ENCODE results near the gene GUSB. TPM values are rescaled to one million over a fixed set of nuclear protein-coding genes. Genes with fewer than 3 reads are reported as not detected.
"Not testable (repeated sequence)": the region's sequence is repeated elsewhere in the genome, so short reads cannot be mapped to it uniquely, and the experiment has no call there.

The GUSB gene
- total and polyA plus RNA-seq, 12 donors: 19.2 to 65.4 (median 46.4) TPM

DNA sequence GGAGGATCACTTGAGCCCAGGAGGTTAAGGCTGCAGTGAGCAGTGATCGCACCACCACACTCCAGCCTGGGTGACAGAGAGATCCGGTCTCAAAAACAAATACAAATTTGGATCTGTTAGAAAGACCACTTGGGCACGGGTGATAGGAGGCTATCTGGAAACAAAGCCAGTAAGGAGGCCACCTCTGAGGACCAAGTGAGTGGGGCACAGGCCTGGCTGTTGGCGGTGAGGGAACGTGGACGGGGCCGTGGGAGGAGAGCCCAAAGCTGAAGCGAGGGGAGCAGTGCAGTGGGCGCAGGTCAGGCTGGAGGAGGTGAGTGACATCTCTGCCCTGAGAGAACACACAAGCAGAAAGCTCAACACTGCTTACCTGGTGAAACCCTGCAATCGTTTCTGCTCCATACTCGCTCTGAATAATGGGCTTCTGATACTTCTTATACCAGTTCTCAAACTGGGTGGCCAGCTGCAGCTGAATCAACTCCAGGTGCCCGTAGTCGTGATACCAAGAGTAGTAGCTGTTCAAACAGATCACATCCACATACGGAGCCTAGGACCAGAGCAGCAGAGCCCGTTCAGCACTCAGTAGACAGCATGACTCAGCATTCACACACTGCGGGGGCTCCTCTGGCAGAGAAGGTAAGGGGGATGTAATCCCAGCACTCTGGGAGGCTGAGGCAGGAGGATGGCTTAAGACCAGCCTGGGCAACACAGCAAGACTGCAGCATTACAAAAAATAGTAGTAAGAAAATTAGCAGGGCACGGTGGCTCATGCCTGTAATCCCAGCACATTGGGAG is 14.5 kb downstream of the GUSB start:
- H3K9me3 ChIP-seq (replicated peaks in 1 of 3): no peaks in the 10 kb centered on the region
- H3K27ac ChIP-seq: no peak overlapping the region
- intact Hi-C loops (cut with DNase I): no loop called here
- no peak for DNase-seq
- WGBS, 4 donors: 93 to 97% (median 96%) methylated on average over 15 to 17 of the region's 17 CpGs
- no peaks in the 10 kb centered on the region for H3K27me3 ChIP-seq
- peaks cover 0 to 94% of the 10 kb centered on the region in 2 donors for H3K36me3 ChIP-seq (replicated peaks in 1 of 2)
- TF ChIP-seq, protein P1, sequence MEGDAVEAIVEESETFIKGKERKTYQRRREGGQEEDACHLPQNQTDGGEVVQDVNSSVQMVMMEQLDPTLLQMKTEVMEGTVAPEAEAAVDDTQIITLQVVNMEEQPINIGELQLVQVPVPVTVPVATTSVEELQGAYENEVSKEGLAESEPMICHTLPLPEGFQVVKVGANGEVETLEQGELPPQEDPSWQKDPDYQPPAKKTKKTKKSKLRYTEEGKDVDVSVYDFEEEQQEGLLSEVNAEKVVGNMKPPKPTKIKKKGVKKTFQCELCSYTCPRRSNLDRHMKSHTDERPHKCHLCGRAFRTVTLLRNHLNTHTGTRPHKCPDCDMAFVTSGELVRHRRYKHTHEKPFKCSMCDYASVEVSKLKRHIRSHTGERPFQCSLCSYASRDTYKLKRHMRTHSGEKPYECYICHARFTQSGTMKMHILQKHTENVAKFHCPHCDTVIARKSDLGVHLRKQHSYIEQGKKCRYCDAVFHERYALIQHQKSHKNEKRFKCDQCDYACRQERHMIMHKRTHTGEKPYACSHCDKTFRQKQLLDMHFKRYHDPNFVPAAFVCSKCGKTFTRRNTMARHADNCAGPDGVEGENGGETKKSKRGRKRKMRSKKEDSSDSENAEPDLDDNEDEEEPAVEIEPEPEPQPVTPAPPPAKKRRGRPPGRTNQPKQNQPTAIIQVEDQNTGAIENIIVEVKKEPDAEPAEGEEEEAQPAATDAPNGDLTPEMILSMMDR (IDR thresholded peaks at IDR 0.05): no peak
- TF ChIP-seq POLR2A (IDR thresholded peaks at IDR 0.05): no peak
- H3K4me1 ChIP-seq (replicated peaks in 1 of 2): no peaks in the 10 kb centered on the region
- H3K4me3 ChIP-seq: no peak overlapping the region

DNA sequence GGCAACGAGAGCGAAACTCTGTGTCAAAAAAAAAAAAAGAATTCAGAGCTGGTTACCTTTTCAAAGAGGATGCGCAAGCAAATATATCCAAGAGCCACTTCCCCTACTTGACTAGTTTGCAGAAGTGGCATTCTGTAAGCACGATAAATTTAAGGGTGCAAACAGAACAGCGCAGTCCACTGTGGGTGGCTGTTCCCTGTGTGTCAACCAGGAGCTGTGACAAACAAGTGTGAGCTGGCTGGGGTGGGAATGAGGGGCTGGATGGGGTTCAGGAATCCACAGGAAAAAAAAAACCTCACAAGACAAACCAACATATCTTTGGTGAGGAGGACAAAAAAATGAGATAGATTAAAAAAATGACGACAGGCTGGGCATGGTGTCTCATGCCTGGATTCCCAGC is 15.9 kb downstream of the GUSB start:
- Histone ChIP-seq H3K27me3 (no peaks in the 10 kb centered on the region), H3K4me1 (replicated peaks in 1 of 2) (no peaks in the 10 kb centered on the region), H3K9me3 (replicated peaks in 1 of 3) (no peaks in the 10 kb centered on the region), H3K27ac (no peak overlapping the region), H3K4me3 (no peak overlapping the region), H3K36me3 (replicated peaks in 1 of 2) (peaks cover 0 to 94% of the 10 kb centered on the region in 2 donors)
- no peak for DNase-seq
- TF ChIP-seq, protein P1 (IDR thresholded peaks at IDR 0.05): no peak
- TF ChIP-seq POLR2A (IDR thresholded peaks at IDR 0.05): no peak
- 86 to 97% (median 93%) methylated on average over 6 of the region's 6 CpGs for WGBS, 4 donors
- intact Hi-C loops (cut with DNase I): no loop called here

DNA sequence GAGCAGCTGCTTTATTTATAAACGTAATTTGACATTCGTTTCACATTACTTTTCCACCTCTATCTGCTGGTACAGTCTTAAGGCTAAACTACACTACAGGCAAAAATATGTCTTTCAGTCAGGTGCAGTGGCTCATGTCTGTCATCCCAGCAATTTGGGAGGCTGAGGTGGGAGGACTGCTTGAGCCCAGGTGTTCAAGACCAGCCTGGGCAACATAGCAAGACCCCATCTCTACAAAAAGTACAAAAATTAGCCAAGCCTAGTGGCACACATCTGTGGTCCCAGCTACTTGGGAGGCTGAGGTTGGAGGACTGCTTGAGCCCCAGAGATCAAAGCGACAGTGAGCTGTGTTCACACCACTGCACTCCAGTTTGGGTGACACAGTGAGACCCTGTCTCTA is 17.3 kb downstream of the GUSB start:
- H3K36me3 ChIP-seq (replicated peaks in 1 of 2): peaks cover 0 to 94% of the 10 kb centered on the region in 2 donors
- intact Hi-C loops (cut with DNase I); H3K27me3 ChIP-seq; H3K4me3 ChIP-seq; H3K9me3 ChIP-seq (replicated peaks in 1 of 3); H3K27ac ChIP-seq; DNase-seq; H3K4me1 ChIP-seq (replicated peaks in 1 of 2): not testable (repeated sequence)
- WGBS, 4 donors: 82 to 95% (median 89%) methylated on average over 3 of the region's 3 CpGs

DNA sequence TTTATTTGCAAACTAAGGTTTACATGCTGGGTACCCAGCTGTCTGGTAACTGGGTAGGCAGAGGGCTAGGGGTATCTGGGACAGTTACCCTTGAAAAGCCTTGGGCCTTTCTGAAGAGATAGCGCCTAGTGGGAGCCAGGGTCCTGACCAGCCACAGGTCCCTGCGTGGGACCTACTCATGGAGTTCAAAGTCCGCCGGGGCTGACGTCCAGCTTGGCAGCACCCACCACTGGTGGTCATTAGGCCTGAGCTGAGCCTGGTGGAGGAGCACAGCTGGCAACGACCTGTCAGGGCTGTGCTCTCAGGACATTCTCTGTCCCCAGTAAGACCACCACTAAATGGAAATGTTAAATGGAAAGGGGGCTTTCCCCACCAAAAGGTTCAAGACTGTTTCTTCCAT is 20.0 kb downstream of the GUSB start:
- intact Hi-C loops (cut with DNase I): no loop called here
- peaks cover 0 to 77% of the 10 kb centered on the region in 2 donors for H3K36me3 ChIP-seq (replicated peaks in 1 of 2)
- 82 to 96% (median 93%) methylated on average over 6 of the region's 6 CpGs for WGBS, 4 donors

More for the DNA sequence above, 20.0 kb downstream of the GUSB start:
- H3K27ac ChIP-seq: no peak overlapping the region
- no peak for DNase-seq
- TF ChIP-seq, protein P1 (IDR thresholded peaks at IDR 0.05): no peak
- TF ChIP-seq POLR2A (IDR thresholded peaks at IDR 0.05): no peak
- H3K27me3 ChIP-seq: no peaks in the 10 kb centered on the region
- H3K4me1 ChIP-seq (replicated peaks in 1 of 2): no peaks in the 10 kb centered on the region
- H3K4me3 ChIP-seq: no peak overlapping the region
- no peaks in the 10 kb centered on the region for H3K9me3 ChIP-seq (replicated peaks in 1 of 3)
